NB4 (cell line): ENCODE results near the gene PLP2.

Experiments
- DNase-seq: peaks from one replicate; pipeline ENCODE4 v3.0.0; 2010; ENCODE audit warnings: low read depth
- H3K4me3 ChIP-seq: one replicate; pipeline ENCODE4 v1.5.1; 2011; ENCODE audit warnings: mild to moderate bottlenecking, low read depth, low read length, moderate library complexity
- CTCF ChIP-seq: IDR thresholded peaks from one replicate; pipeline ENCODE4 v1.5.1; 2012; ENCODE audit warnings: low read depth, low read length
- MAX ChIP-seq: IDR thresholded peaks from 2 replicates; pipeline ENCODE4 v1.6.1; 2011; ENCODE audit warnings: low read depth, low read length
- MYC ChIP-seq: IDR thresholded peaks from 2 replicates; pipeline ENCODE4 v1.6.1; 2011; ENCODE audit warnings: low read depth, low read length
- POLR2A ChIP-seq: IDR thresholded peaks from 2 replicates; pipeline ENCODE4 v1.6.1; 2011; ENCODE audit warnings: mild to moderate bottlenecking; ENCODE audit not compliant: insufficient read length; ENCODE audit errors: extremely low read depth

PLP2 gene

GRCh38 chrX:49162620-49163019, 9.1 kb upstream of the PLP2 start, which contains the start of gene MAGIX:
Gene MAGIX, plus strand, starts transcription at chrX:49162758. Its CDS starts 132 bp downstream, at chrX:49162890.
- peak within 1 kb of the TSS; percentile 50 for H3K4me3 ChIP-seq
- TF ChIP-seq POLR2A (no peak), MYC (no peak), CTCF (no peak), MAX (no peak)
- DNase-seq: no peak

GRCh38 chrX:49163555-49164419, 7.9 kb upstream of the PLP2 start:
- TF ChIP-seq MYC (0 out of 2 replicates have a peak, but pooled peaks have one; percentile 12), CTCF (peak; percentile 42), MAX (0 out of 2 replicates have a peak, but pooled peaks have one; percentile 10), POLR2A (peak; percentile 51)
- peak overlapping the region; percentile 50 for H3K4me3 ChIP-seq
- DNase-seq: peak; percentile 87

GRCh38 chrX:49164589-49165360, 6.9 kb upstream of the PLP2 start:
- no peak for DNase-seq
- H3K4me3 ChIP-seq: no peak overlapping the region
- TF ChIP-seq MYC (no peak), CTCF (no peak), MAX (no peak), POLR2A (no peak)

GRCh38 chrX:49165901-49166881, 5.5 kb upstream of the PLP2 start:
- H3K4me3 ChIP-seq: peak overlapping the region; percentile 71
- peak; percentile 97 for DNase-seq

More at GRCh38 chrX:49165901-49166881, 5.5 kb upstream of the PLP2 start:
- TF ChIP-seq CTCF: peak; percentile 16
- TF ChIP-seq POLR2A: peak; percentile 12
- TF ChIP-seq MYC: peak; percentile 86
- peak; percentile 67 for TF ChIP-seq MAX
